Measurements from ENCODE around the gene USP21. TPM values are rescaled to one million over a fixed set of nuclear protein-coding genes. Genes with fewer than 3 reads are reported as not detected.
"Not testable (repeated sequence)": the region's sequence is repeated elsewhere in the genome, so short reads cannot be mapped to it uniquely, and the experiment has no call there.

USP21 gene
- 10 to 100 TPM; 21.2 to 29.0 TPM for total RNA-seq

- Mint-ChIP-seq H3K36me3 (peaks cover 31% of the 10 kb centered on the region), H3K9me3 (no peaks in the 10 kb centered on the region), H3K27me3 (no peaks in the 10 kb centered on the region), H3K4me3 (peak within 1 kb of the TSS; percentile 84), H3K4me1 (ENCODE audit: low read depth in 2 of 2) (peaks cover 43 to 49% of the 10 kb centered on the region in 2 donors), H3K27ac (peak within 1 kb of the TSS; percentile 69 to 70)
- DNase-seq (ENCODE audit: low spot score) (peak; percentile 93), ATAC-seq (peak; percentile 96 to 97)
These were observed at the start of gene USP21 for GRCh38 chr1:161159087-161159912. USP21 (plus strand) TSS chr1:161159500; CDS start chr1:161160641, 1,141 bp downstream.

- Mint-ChIP-seq H3K36me3 (peaks cover 10% of the 10 kb centered on the region), H3K27me3 (no peaks in the 10 kb centered on the region), H3K9me3 (no peaks in the 10 kb centered on the region), H3K27ac (no peak overlapping the region), H3K4me1 (ENCODE audit: low read depth in 2 of 2) (peaks cover 37 to 48% of the 10 kb centered on the region in 2 donors), H3K4me3 (no peak overlapping the region)
- DNase-seq (ENCODE audit: low spot score) (no peak), ATAC-seq (no peak)
These were observed 48.2 kb upstream of the USP21 start for GRCh38 chr1:161111117-161111516.

DNA sequence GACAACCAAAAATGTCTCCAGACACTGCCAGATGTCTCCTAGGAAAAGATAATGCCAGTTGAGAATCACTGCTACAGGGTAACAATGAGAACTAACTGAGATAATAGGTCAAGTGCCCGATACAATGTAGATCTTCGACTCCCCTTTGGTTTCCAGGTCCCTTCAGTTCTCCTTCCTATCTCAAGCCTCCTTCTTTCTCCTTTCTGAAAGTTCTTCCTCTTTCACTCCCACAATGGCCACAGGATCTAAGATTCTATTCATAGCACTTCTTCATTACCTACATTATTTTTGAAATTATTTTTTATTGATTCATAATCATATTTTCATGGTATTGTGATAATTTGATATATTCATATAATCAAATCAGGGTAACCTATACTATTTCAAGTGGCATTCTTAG, 47.8 kb upstream of the USP21 start:
- no peak overlapping the region for H3K27ac Mint-ChIP-seq
- H3K4me1 Mint-ChIP-seq (ENCODE audit: low read depth in 2 of 2): peaks cover 38 to 48% of the 10 kb centered on the region in 2 donors
- DNase-seq (ENCODE audit: low spot score) (no peak), ATAC-seq (no peak)
- H3K27me3 Mint-ChIP-seq: no peaks in the 10 kb centered on the region
- no peaks in the 10 kb centered on the region for H3K9me3 Mint-ChIP-seq
- peaks cover 10% of the 10 kb centered on the region for H3K36me3 Mint-ChIP-seq
- H3K4me3 Mint-ChIP-seq: no peak overlapping the region

- no peak for DNase-seq (ENCODE audit: low spot score)
- H3K4me3 Mint-ChIP-seq: peak overlapping the region; percentile 30
- H3K36me3 Mint-ChIP-seq: peaks cover 10% of the 10 kb centered on the region
- no peaks in the 10 kb centered on the region for H3K9me3 Mint-ChIP-seq
- ATAC-seq: no peak
- H3K27ac Mint-ChIP-seq: peak overlapping the region; percentile 22 to 24
- no peaks in the 10 kb centered on the region for H3K27me3 Mint-ChIP-seq
- peaks cover 44 to 55% of the 10 kb centered on the region in 2 donors for H3K4me1 Mint-ChIP-seq (ENCODE audit: low read depth in 2 of 2)
These were observed 45.4 kb upstream of the USP21 start for GRCh38 chr1:161113915-161114314.

DNA sequence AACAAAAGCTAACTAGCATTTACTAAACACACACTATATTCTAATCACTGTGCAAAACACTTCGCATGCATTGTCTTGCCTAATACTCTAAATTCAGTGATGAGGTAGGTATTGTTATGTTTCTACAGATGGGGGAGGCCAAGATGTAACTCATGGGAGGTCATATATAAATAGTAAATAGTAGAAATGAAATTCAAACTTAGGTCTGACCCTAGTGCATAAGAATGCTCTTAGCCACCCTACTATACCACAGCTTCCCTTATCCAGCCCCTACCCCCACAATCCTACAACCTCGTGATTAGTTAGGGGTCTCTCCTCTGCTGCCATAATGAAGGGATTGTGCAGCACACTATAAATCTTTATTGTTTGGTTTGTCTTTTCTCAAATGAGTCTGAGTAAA, 44.7 kb upstream of the USP21 start:
- Mint-ChIP-seq H3K27me3 (no peaks in the 10 kb centered on the region), H3K4me3 (peak overlapping the region; percentile 30), H3K36me3 (peaks cover 9% of the 10 kb centered on the region), H3K4me1 (ENCODE audit: low read depth in 2 of 2) (peaks cover 48 to 58% of the 10 kb centered on the region in 2 donors), H3K9me3 (no peaks in the 10 kb centered on the region), H3K27ac (peak overlapping the region; percentile 22 to 24)
- DNase-seq (ENCODE audit: low spot score) (no peak), ATAC-seq (no peak)

GRCh38 chr1:161115132-161115711, 44.1 kb upstream of the USP21 start:
- ATAC-seq (peak; percentile 21 to 34), DNase-seq (ENCODE audit: low spot score) (no peak)
- Mint-ChIP-seq H3K27ac (peak overlapping the region; percentile 22 to 24), H3K36me3 (peaks cover 14% of the 10 kb centered on the region), H3K4me3 (peak overlapping the region; percentile 97), H3K4me1 (ENCODE audit: low read depth in 2 of 2) (peaks cover 54 to 65% of the 10 kb centered on the region in 2 donors), H3K27me3 (no peaks in the 10 kb centered on the region), H3K9me3 (no peaks in the 10 kb centered on the region)

DNA sequence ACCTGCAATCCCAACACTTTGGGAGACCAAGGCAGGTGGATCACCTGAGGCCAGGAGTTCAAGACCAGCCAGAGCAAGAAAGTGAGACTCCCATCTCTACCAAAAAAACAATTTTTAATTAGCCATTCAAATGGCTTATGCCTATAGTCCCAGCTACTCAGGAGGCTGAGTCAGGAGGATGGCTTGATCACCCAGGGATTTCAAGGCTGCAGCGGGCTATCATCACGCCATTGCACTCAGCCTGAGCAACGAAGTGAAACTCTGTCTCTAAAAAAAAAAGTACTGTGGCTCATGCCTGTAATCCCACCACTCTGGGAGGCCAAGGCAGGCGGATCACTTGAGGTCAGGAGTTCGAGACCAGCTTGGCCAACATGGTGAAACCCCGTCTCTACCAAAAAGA, 43.3 kb upstream of the USP21 start:
- Mint-ChIP-seq H3K27ac (peak overlapping the region; percentile 89 to 90), H3K36me3 (peaks cover 14% of the 10 kb centered on the region), H3K4me1 (ENCODE audit: low read depth in 2 of 2) (peaks cover 56 to 67% of the 10 kb centered on the region in 2 donors), H3K4me3 (peak overlapping the region; percentile 97)
- H3K9me3 Mint-ChIP-seq; H3K27me3 Mint-ChIP-seq; ATAC-seq; DNase-seq (ENCODE audit: low spot score): not testable (repeated sequence)

- H3K27ac Mint-ChIP-seq: peak within 1 kb of the TSS; percentile 89 to 90
- H3K4me3 Mint-ChIP-seq: peak within 1 kb of the TSS; percentile 97
- H3K36me3 Mint-ChIP-seq: peaks cover 26% of the 10 kb centered on the region
- peaks cover 53 to 56% of the 10 kb centered on the region in 2 donors for H3K4me1 Mint-ChIP-seq (ENCODE audit: low read depth in 2 of 2)
- DNase-seq (ENCODE audit: low spot score) (peak; percentile 90), ATAC-seq (peak; percentile 91 to 94)
- no peaks in the 10 kb centered on the region for H3K9me3 Mint-ChIP-seq
- no peaks in the 10 kb centered on the region for H3K27me3 Mint-ChIP-seq
These were observed 41.3 kb upstream of the USP21 start, which contains the start of the genes NIT1 and PFDN2 for GRCh38 chr1:161117759-161118581. NIT1 (plus strand) TSS chr1:161118105; CDS start chr1:161118177, 72 bp downstream. PFDN2 (minus strand) TSS chr1:161118037; CDS start chr1:161118026, 11 bp downstream.

DNA sequence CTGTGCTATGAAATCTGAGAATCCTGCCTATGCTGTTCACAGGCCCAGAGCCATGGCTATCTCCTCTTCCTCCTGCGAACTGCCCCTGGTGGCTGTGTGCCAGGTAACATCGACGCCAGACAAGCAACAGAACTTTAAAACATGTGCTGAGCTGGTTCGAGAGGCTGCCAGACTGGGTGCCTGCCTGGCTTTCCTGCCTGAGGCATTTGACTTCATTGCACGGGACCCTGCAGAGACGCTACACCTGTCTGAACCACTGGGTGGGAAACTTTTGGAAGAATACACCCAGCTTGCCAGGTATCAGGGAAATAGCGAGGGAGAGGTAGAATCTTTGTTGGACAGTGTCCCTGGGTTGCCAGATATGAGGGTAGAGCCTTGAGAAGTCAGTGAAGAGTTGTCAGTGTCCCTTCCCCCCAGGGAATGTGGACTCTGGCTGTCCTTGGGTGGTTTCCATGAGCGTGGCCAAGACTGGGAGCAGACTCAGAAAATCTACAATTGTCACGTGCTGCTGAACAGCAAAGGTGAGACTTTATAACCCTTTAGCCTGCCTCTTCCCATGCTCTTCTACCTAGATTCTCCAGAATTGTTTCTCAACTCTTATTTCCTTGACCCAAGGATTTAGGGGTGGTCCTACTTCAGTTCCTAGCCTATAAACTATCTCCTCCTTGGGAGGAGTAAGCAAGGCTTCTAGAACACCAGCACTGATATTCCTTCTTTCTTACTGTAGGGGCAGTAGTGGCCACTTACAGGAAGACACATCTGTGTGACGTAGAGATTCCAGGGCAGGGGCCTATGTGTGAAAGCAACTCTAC, 40.0 kb upstream of the USP21 start:
- Mint-ChIP-seq H3K4me1 (ENCODE audit: low read depth in 2 of 2) (peaks cover 43 to 44% of the 10 kb centered on the region in 2 donors), H3K27me3 (no peaks in the 10 kb centered on the region), H3K36me3 (peaks cover 30% of the 10 kb centered on the region), H3K9me3 (no peaks in the 10 kb centered on the region), H3K27ac (peak overlapping the region; percentile 89 to 90), H3K4me3 (peak overlapping the region; percentile 97)
- ATAC-seq (peak; percentile 50 to 66), DNase-seq (ENCODE audit: low spot score) (peak; percentile 72)

- ATAC-seq (no peak), DNase-seq (ENCODE audit: low spot score) (no peak)
- Mint-ChIP-seq H3K27me3 (no peaks in the 10 kb centered on the region), H3K27ac (peak overlapping the region; percentile 10 to 35), H3K36me3 (peaks cover 36% of the 10 kb centered on the region), H3K9me3 (no peaks in the 10 kb centered on the region), H3K4me3 (no peak overlapping the region), H3K4me1 (ENCODE audit: low read depth in 2 of 2) (peaks cover 35 to 40% of the 10 kb centered on the region in 2 donors)
These were observed 38.2 kb upstream of the USP21 start for GRCh38 chr1:161121042-161121650.

DNA sequence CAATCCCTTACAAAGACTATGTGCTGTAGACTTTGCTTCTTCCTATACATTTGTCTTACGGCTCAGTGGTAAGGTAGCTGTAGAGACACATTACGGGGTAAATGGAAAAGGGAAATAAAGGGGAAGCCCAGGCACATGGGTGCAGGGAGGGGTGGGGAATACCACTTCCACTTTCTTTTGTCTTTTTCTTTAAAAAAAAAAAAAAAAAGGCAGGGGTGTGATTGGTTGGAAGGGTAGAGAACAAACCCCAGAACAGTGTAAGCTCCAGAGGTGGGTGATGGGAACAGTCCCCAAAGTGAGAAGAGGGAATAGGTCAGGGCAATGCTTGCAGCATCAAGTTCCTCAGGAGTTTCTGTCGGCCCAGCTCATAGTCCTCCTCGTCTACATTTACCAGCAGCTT, 37.5 kb upstream of the USP21 start:
- no peaks in the 10 kb centered on the region for H3K27me3 Mint-ChIP-seq
- H3K36me3 Mint-ChIP-seq: peaks cover 43% of the 10 kb centered on the region
- peak overlapping the region; percentile 10 to 35 for H3K27ac Mint-ChIP-seq
- ATAC-seq: no peak
- H3K4me3 Mint-ChIP-seq: no peak overlapping the region
- peaks cover 34 to 40% of the 10 kb centered on the region in 2 donors for H3K4me1 Mint-ChIP-seq (ENCODE audit: low read depth in 2 of 2)
- no peaks in the 10 kb centered on the region for H3K9me3 Mint-ChIP-seq
- DNase-seq (ENCODE audit: low spot score): no peak

- Mint-ChIP-seq H3K27ac (no peak overlapping the region), H3K4me3 (no peak overlapping the region), H3K36me3 (peaks cover 46% of the 10 kb centered on the region), H3K4me1 (ENCODE audit: low read depth in 2 of 2) (peaks cover 41 to 45% of the 10 kb centered on the region in 2 donors), H3K27me3 (no peaks in the 10 kb centered on the region), H3K9me3 (no peaks in the 10 kb centered on the region)
- no peak for DNase-seq (ENCODE audit: low spot score)
- ATAC-seq: no peak
These were observed 36.3 kb upstream of the USP21 start for GRCh38 chr1:161122967-161123366.

Data from natural killer cell treated with Interleukin-12 subunit alpha and Interleukin-12 subunit beta and Interleukin-15 and Interleukin-18, amount 100 ng/mL, for 72 hours (primary cell).